Adrenal gland (tissue), 12 donors: ENCODE data around the gene CDC42SE1. TPM values are rescaled to one million over a fixed set of nuclear protein-coding genes. Genes with fewer than 3 reads are reported as not detected.

Source experiments
- DNase-seq, 7 donors: peaks; one replicate each; pipeline ENCODE4 v3.0.0-alpha.2; 2019 to 2020
- H3K27ac ChIP-seq, 5 donors: fragments of 200-600 bp; sonication (generic) in 4 of 5; 1 replicate in 3 of 5; 2 replicates in 2 of 5; pipeline versions ENCODE4 v1.5.1 to v1.8.0; 2016 to 2020; ENCODE audit warnings: mild to moderate bottlenecking in 1 of 5
- H3K27me3 ChIP-seq: fragments of 200-600 bp; 2 replicates; pipeline ENCODE4 v1.8.0; 2021
- H3K36me3 ChIP-seq, 2 donors: fragments of 200-600 bp; replicated peaks in 1 of 2; 1 replicate in 1 of 2; 2 replicates in 1 of 2; pipeline versions ENCODE4 v1.5.1 to v1.8.0; 2018 to 2022
- H3K4me1 ChIP-seq, 2 donors: fragments of 200-600 bp; replicated peaks in 1 of 2; 1 replicate in 1 of 2; 2 replicates in 1 of 2; pipeline versions ENCODE4 v1.5.1 to v1.8.0; 2018 to 2021
- H3K4me3 ChIP-seq, 4 donors: fragments of 200-600 bp; sonication (generic) in 3 of 4; one replicate each; pipeline ENCODE4 v1.5.1; 2016 to 2018
- H3K9me3 ChIP-seq, 3 donors: fragments of 200-600 bp; sonication (generic) in 1 of 3; replicated peaks in 1 of 3; 1 replicate in 2 of 3; 2 replicates in 1 of 3; pipeline versions ENCODE4 v1.5.1 to v1.8.0; 2016 to 2021
- POLR2A ChIP-seq, 2 donors: fragments of 450-650 bp; IDR thresholded peaks; one replicate each; pipeline ENCODE4 v1.6.1; 2017; ENCODE audit warnings: antibody characterized with exemption in 2 of 2, mild to moderate bottlenecking in 2 of 2, moderate library complexity in 1 of 2
- WGBS, 4 donors: extraction: QIAGEN DNeasy Blood & Tissue Kit in 2 of 4; methylation state at CpG; one replicate each; pipeline versions ENCODE4 v1.1.5 to v1.1.7; 2013 to 2017; 5-methylcytosine and 5-hydroxymethylcytosine counted together
- intact Hi-C, 2 donors: fragments of 100-400 bp; cut with DNase I; formaldehyde crosslinking; loops; one replicate each; pipeline versions ENCODE4 v1.14.1 to v1.15.0; 2022 to 2023
- polyA plus RNA-seq, 3 donors: library from polyadenylated mRNA; stranded (reverse); fragments of 200-250 nt in 2 of 3; fragments of 350-450 nt in 1 of 3; fragmentation: Illumina TruSeq in 1 of 3; extraction: RNeasy Lipid Tissue Mini Kit (QIAGEN cat#74804) in 1 of 3; gene quantifications; one replicate each; pipeline ENCODE4 v1.2.3, GENCODE V29; 2013 to 2014
- small RNA-seq, 2 donors: library from RNA; depleted of rRNA; stranded (forward); fragments of <200 nt; gene quantifications; one replicate each; pipeline ENCODE3, GENCODE V24; 2016
- total RNA-seq, 9 donors: library from RNA; depleted of rRNA in 4 of 9; stranded (reverse); fragments of >200 nt in 4 of 9; fragments of 120-200 nt in 1 of 9; fragmentation: NEBNext Ultra II Directional in 1 of 9; extraction: Animal tissue kit (Norgen Biotek cat#: 25700) in 1 of 9; gene quantifications; one replicate each; pipeline versions ENCODE4 v1.1.0 to v1.2.4, GENCODE V29; 2013 to 2023
- TF ChIP-seq, protein P1 (sequence below), 6 experiments: fragments of 450-650 bp in 4 of 6; fragments of 200-600 bp in 2 of 6; sonication (generic) in 1 of 6; IDR thresholded peaks; 1 replicate in 5 of 6; 2 replicates in 1 of 6; pipeline versions ENCODE4 v1.5.1 to v1.8.0; 2016 to 2021; ENCODE audit warnings: antibody characterized with exemption in 6 of 6, mild to moderate bottlenecking in 2 of 6, moderate library complexity in 1 of 6
- donor health status: healthy with polysubstance abuse.
- donor health status: Bipolar disorder and iron deficiency.
- donor health status: DM: yes; HTN: yes; CAD: no.
- donor health status: DM: no; HTN: no; CAD: no.
- donor health status: DM: no; HTN: no; CAD: no.
- donor health status: DM: yes; HTN: yes; CAD: no.

Gene CDC42SE1
- total and polyA plus RNA-seq, 12 donors: 45.5 to 125 (median 85.9) TPM

- H3K4me3 ChIP-seq: no peak overlapping the region
- H3K36me3 ChIP-seq: peaks cover 0 to 51% of the 10 kb centered on the region in 2 donors
- H3K9me3 ChIP-seq: no peaks in the 10 kb centered on the region
- 49 to 73% (median 68%) methylated on average over 4 of the region's 4 CpGs for WGBS, 4 donors
- H3K27ac ChIP-seq: no peak overlapping the region
- no peaks in the 10 kb centered on the region for H3K27me3 ChIP-seq
- no peak for DNase-seq
- H3K4me1 ChIP-seq: peaks cover 8 to 38% of the 10 kb centered on the region in 2 donors
- intact Hi-C loops: no loop called here
- no peak for TF ChIP-seq POLR2A (IDR thresholded peaks at IDR 0.05)
- TF ChIP-seq, protein P1, sequence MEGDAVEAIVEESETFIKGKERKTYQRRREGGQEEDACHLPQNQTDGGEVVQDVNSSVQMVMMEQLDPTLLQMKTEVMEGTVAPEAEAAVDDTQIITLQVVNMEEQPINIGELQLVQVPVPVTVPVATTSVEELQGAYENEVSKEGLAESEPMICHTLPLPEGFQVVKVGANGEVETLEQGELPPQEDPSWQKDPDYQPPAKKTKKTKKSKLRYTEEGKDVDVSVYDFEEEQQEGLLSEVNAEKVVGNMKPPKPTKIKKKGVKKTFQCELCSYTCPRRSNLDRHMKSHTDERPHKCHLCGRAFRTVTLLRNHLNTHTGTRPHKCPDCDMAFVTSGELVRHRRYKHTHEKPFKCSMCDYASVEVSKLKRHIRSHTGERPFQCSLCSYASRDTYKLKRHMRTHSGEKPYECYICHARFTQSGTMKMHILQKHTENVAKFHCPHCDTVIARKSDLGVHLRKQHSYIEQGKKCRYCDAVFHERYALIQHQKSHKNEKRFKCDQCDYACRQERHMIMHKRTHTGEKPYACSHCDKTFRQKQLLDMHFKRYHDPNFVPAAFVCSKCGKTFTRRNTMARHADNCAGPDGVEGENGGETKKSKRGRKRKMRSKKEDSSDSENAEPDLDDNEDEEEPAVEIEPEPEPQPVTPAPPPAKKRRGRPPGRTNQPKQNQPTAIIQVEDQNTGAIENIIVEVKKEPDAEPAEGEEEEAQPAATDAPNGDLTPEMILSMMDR (IDR thresholded peaks at IDR 0.05): no peak
Observed at GRCh38 chr1:151001602-151002001, 57.8 kb downstream of the CDC42SE1 start.

Small RNA genes lying within 50 kb of the gene (small RNA-seq; reads per million reads assigned to genes)
- 0 reads per million in 2 donors for gene RNU6-884P

Other genes starting within 250 kb of the CDC42SE1 start
- gene ARNT, start 183.0 kb downstream of the CDC42SE1 start, total RNA-seq: 10 to 100 TPM; 28.8 to 68.8 (median 51.5) TPM
- gene ARNT, start 183.0 kb downstream of the CDC42SE1 start, polyA plus RNA-seq: 10 to 100 TPM; 19.2 to 34.6 (median 21.4) TPM
- gene CTXND2, start 172.5 kb downstream of the CDC42SE1 start, total RNA-seq: not detected
- not detected for gene CTXND2, start 172.5 kb downstream of the CDC42SE1 start, polyA plus RNA-seq
- 10 to 100 TPM; 12.6 to 52.9 (median 33.9) TPM for gene SETDB1, start 133.3 kb downstream of the CDC42SE1 start, total RNA-seq
- gene SETDB1, start 133.3 kb downstream of the CDC42SE1 start, polyA plus RNA-seq: 10 to 100 TPM; 28.9 to 50.4 (median 41.3) TPM
- gene CERS2, start 84.8 kb downstream of the CDC42SE1 start, total RNA-seq: 100 to 1,000 TPM; 289 to 682 (median 496) TPM
- gene CERS2, start 84.8 kb downstream of the CDC42SE1 start, polyA plus RNA-seq: 100 to 1,000 TPM; 482 to 547 (median 520) TPM
- gene ANXA9, start 77.3 kb downstream of the CDC42SE1 start, total RNA-seq: 1 to 10 TPM in 2 of 9 donors, under 1 TPM in 7; 0.22 to 3.2 (median 0.50) TPM
- gene ANXA9, start 77.3 kb downstream of the CDC42SE1 start, polyA plus RNA-seq: under 1 TPM; 0.18 to 0.56 (median 0.40) TPM
- 10 to 100 TPM; 13.3 to 37.5 (median 32.7) TPM for gene MINDY1, start 52.7 kb downstream of the CDC42SE1 start, total RNA-seq
- gene MINDY1, start 52.7 kb downstream of the CDC42SE1 start, polyA plus RNA-seq: 10 to 100 TPM in 2 of 3 donors, 1 to 10 TPM in 1; 6.0 to 12.5 (median 12.5) TPM
- 10 to 100 TPM; 12.3 to 25.7 (median 20.0) TPM for gene PRUNE1, start 51.2 kb downstream of the CDC42SE1 start, total RNA-seq
- 10 to 100 TPM; 10.2 to 16.1 (median 10.9) TPM for gene PRUNE1, start 51.2 kb downstream of the CDC42SE1 start, polyA plus RNA-seq
- 1 to 10 TPM in 1 of 9 donors, under 1 TPM in 5, not detected in 3; 0.11 to 2.4 (median 0.27) TPM for gene BNIPL, start 23.0 kb downstream of the CDC42SE1 start, total RNA-seq
- 1 to 10 TPM in 1 of 3 donors, under 1 TPM in 2; 0.05 to 1.4 (median 0.24) TPM for gene BNIPL, start 23.0 kb downstream of the CDC42SE1 start, polyA plus RNA-seq
- gene C1orf56, start 11.9 kb downstream of the CDC42SE1 start, total RNA-seq: 10 to 100 TPM in 7 of 9 donors, 1 to 10 TPM in 2; 3.9 to 29.7 (median 13.9) TPM
- gene C1orf56, start 11.9 kb downstream of the CDC42SE1 start, polyA plus RNA-seq: 10 to 100 TPM in 1 of 3 donors, 1 to 10 TPM in 2; 8.3 to 10.3 (median 8.3) TPM
- gene MLLT11, start 775 bp upstream of the CDC42SE1 start, total RNA-seq: 10 to 100 TPM in 2 of 9 donors, 1 to 10 TPM in 7; 1.6 to 31.9 (median 3.7) TPM
- 10 to 100 TPM in 1 of 3 donors, 1 to 10 TPM in 2; 4.3 to 17.4 (median 9.0) TPM for gene MLLT11, start 775 bp upstream of the CDC42SE1 start, polyA plus RNA-seq
- 10 to 100 TPM in 8 of 9 donors, 1 to 10 TPM in 1; 8.5 to 37.1 (median 12.1) TPM for gene GABPB2, start 11.1 kb upstream of the CDC42SE1 start, total RNA-seq
- 10 to 100 TPM in 2 of 3 donors, 1 to 10 TPM in 1; 8.3 to 15.3 (median 11.8) TPM for gene GABPB2, start 11.1 kb upstream of the CDC42SE1 start, polyA plus RNA-seq
- gene SEMA6C, start 87.0 kb upstream of the CDC42SE1 start, total RNA-seq: 1 to 10 TPM in 8 of 9 donors, under 1 TPM in 1; 0.66 to 7.1 (median 3.6) TPM
- gene SEMA6C, start 87.0 kb upstream of the CDC42SE1 start, polyA plus RNA-seq: 10 to 100 TPM in 2 of 3 donors, under 1 TPM in 1; 0.88 to 40.5 (median 14.9) TPM
- gene TNFAIP8L2, start 97.0 kb upstream of the CDC42SE1 start, total RNA-seq: 10 to 100 TPM in 3 of 9 donors, 1 to 10 TPM in 6; 1.4 to 18.3 (median 6.4) TPM
- 10 to 100 TPM in 2 of 3 donors, 1 to 10 TPM in 1; 3.3 to 19.9 (median 15.2) TPM for gene TNFAIP8L2, start 97.0 kb upstream of the CDC42SE1 start, polyA plus RNA-seq
- gene LYSMD1, start 106.3 kb upstream of the CDC42SE1 start, total RNA-seq: 10 to 100 TPM in 7 of 9 donors, 1 to 10 TPM in 2; 7.9 to 21.5 (median 14.6) TPM
- 10 to 100 TPM in 1 of 3 donors, 1 to 10 TPM in 2; 4.4 to 12.8 (median 9.1) TPM for gene LYSMD1, start 106.3 kb upstream of the CDC42SE1 start, polyA plus RNA-seq
- gene SCNM1, start 106.5 kb upstream of the CDC42SE1 start, total RNA-seq: 10 to 100 TPM; 16.4 to 51.7 (median 33.0) TPM
- 10 to 100 TPM; 47.2 to 89.0 (median 83.2) TPM for gene SCNM1, start 106.5 kb upstream of the CDC42SE1 start, polyA plus RNA-seq
- gene TMOD4, start 116.4 kb upstream of the CDC42SE1 start, total RNA-seq: 1 to 10 TPM in 1 of 9 donors, under 1 TPM in 2, not detected in 6; 0.28 to 1.2 (median 0.60) TPM
- under 1 TPM in 2 of 3 donors, not detected in 1; 0.84 to 0.88 TPM for gene TMOD4, start 116.4 kb upstream of the CDC42SE1 start, polyA plus RNA-seq
- 10 to 100 TPM; 30.0 to 57.1 (median 39.1) TPM for gene VPS72, start 130.6 kb upstream of the CDC42SE1 start, total RNA-seq
- gene VPS72, start 130.6 kb upstream of the CDC42SE1 start, polyA plus RNA-seq: 10 to 100 TPM; 33.1 to 54.4 (median 41.3) TPM
- gene PIP5K1A, start 138.9 kb upstream of the CDC42SE1 start, total RNA-seq: 10 to 100 TPM; 28.8 to 61.7 (median 47.1) TPM
- gene PIP5K1A, start 138.9 kb upstream of the CDC42SE1 start, polyA plus RNA-seq: 10 to 100 TPM; 31.2 to 46.1 (median 43.7) TPM
- gene PSMD4, start 195.1 kb upstream of the CDC42SE1 start, total RNA-seq: 100 to 1,000 TPM in 8 of 9 donors, 10 to 100 TPM in 1; 99.5 to 380 (median 144) TPM
- 100 to 1,000 TPM; 200 to 323 (median 250) TPM for gene PSMD4, start 195.1 kb upstream of the CDC42SE1 start, polyA plus RNA-seq
- 10 to 100 TPM; 11.1 to 38.3 (median 32.4) TPM for gene ZNF687, start 222.7 kb upstream of the CDC42SE1 start, total RNA-seq
- 10 to 100 TPM in 1 of 3 donors, 1 to 10 TPM in 2; 7.5 to 18.5 (median 9.5) TPM for gene ZNF687, start 222.7 kb upstream of the CDC42SE1 start, polyA plus RNA-seq